ENCODE results near the gene NSUN2.

The NSUN2 gene

GRCh38 chr5:6656680-6657079, 23.8 kb upstream of the NSUN2 start:
- Histone ChIP-seq H3K79me1 (replicated peaks; ENCODE audit: low read length, poor library complexity, severe bottlenecking) (peaks cover 13% of the 10 kb centered on the region), H2BK15ac (ENCODE audit: low read depth, poor library complexity, severe bottlenecking) (no peak overlapping the region), H3K23ac (ENCODE audit: low read length in 2 of 2) (no peak overlapping the region), H3K4me1 (ENCODE audit: control insufficient read depth, insufficient read depth, low read depth, low read length) (peaks cover 5% of the 10 kb centered on the region), H3K18ac (ENCODE audit: low read depth in 1 of 2, low read length in 2 of 2) (no peak overlapping the region), H2AFZ (ENCODE audit: low read depth, low read length) (no peak overlapping the region), H3K9me3 (ENCODE audit: control insufficient read depth, low read length) (peaks cover 24% of the 10 kb centered on the region), H3K4me2 (ENCODE audit: low read length, poor library complexity, severe bottlenecking) (no peak overlapping the region), H4K91ac (ENCODE audit: low read length) (no peak overlapping the region), H3K36me3 (ENCODE audit: control insufficient read depth in 1 of 2, insufficient read depth in 2 of 2, low read depth in 1 of 2, low read length in 2 of 2) (peaks cover 40 to 71% of the 10 kb centered on the region in 2 experiments), H3K27ac (ENCODE audit: low read length, poor library complexity, severe bottlenecking) (no peak overlapping the region), H3K9ac (ENCODE audit: low read length) (no peak overlapping the region), H3K4me3 (ENCODE audit: insufficient read depth in 1 of 2, low read depth in 1 of 2, low read length in 2 of 2) (no peak overlapping the region), H4K8ac (ENCODE audit: low read length) (no peak overlapping the region), H2AK5ac (ENCODE audit: low read length, severe bottlenecking) (no peak overlapping the region), H3K4ac (ENCODE audit: low read depth in 1 of 2, low read length in 2 of 2) (no peak overlapping the region), H3K14ac (ENCODE audit: low read length in 2 of 2) (no peak overlapping the region), H2BK12ac (ENCODE audit: low read length in 2 of 2) (no peak overlapping the region), H2BK120ac (ENCODE audit: low read depth, low read length) (no peak overlapping the region), H2BK5ac (ENCODE audit: low read depth, low read length, poor library complexity, severe bottlenecking) (no peak overlapping the region), H3K27me3 (ENCODE audit: control insufficient read depth in 1 of 2, insufficient read depth in 1 of 2, low read length in 2 of 2) (no peaks in the 10 kb centered on the region)
- DNase-seq: no peak
- 97% methylated on average over 5 of the region's 5 CpGs for WGBS

GRCh38 chr5:6655432-6655831, 22.6 kb upstream of the NSUN2 start:
- Histone ChIP-seq H3K23ac (ENCODE audit: low read length in 2 of 2) (no peak overlapping the region), H2BK120ac (ENCODE audit: low read depth, low read length) (no peak overlapping the region), H3K27me3 (ENCODE audit: control insufficient read depth in 1 of 2, insufficient read depth in 1 of 2, low read length in 2 of 2) (no peaks in the 10 kb centered on the region), H3K9ac (ENCODE audit: low read length) (no peak overlapping the region), H2AFZ (ENCODE audit: low read depth, low read length) (no peak overlapping the region), H2BK5ac (ENCODE audit: low read depth, low read length, poor library complexity, severe bottlenecking) (no peak overlapping the region), H3K27ac (ENCODE audit: low read length, poor library complexity, severe bottlenecking) (no peak overlapping the region), H3K4me2 (ENCODE audit: low read length, poor library complexity, severe bottlenecking) (no peak overlapping the region), H2AK5ac (ENCODE audit: low read length, severe bottlenecking) (no peak overlapping the region), H3K14ac (ENCODE audit: low read length in 2 of 2) (no peak overlapping the region), H3K4ac (ENCODE audit: low read depth in 1 of 2, low read length in 2 of 2) (no peak overlapping the region), H4K8ac (ENCODE audit: low read length) (no peak overlapping the region), H3K4me1 (ENCODE audit: control insufficient read depth, insufficient read depth, low read depth, low read length) (peaks cover 4% of the 10 kb centered on the region), H3K9me3 (ENCODE audit: control insufficient read depth, low read length) (peaks cover 24% of the 10 kb centered on the region), H3K4me3 (ENCODE audit: insufficient read depth in 1 of 2, low read depth in 1 of 2, low read length in 2 of 2) (no peak overlapping the region), H4K91ac (ENCODE audit: low read length) (no peak overlapping the region), H2BK12ac (ENCODE audit: low read length in 2 of 2) (no peak overlapping the region), H3K79me1 (replicated peaks; ENCODE audit: low read length, poor library complexity, severe bottlenecking) (peaks cover 18% of the 10 kb centered on the region), H3K36me3 (ENCODE audit: control insufficient read depth in 1 of 2, insufficient read depth in 2 of 2, low read depth in 1 of 2, low read length in 2 of 2) (peaks cover 40 to 65% of the 10 kb centered on the region in 2 experiments), H3K18ac (ENCODE audit: low read depth in 1 of 2, low read length in 2 of 2) (no peak overlapping the region), H2BK15ac (ENCODE audit: low read depth, poor library complexity, severe bottlenecking) (no peak overlapping the region)
- DNase-seq: no peak
- 96% methylated on average over 8 of the region's 8 CpGs for WGBS

GRCh38 chr5:6652025-6652424, 19.2 kb upstream of the NSUN2 start:
- H3K27ac ChIP-seq (ENCODE audit: low read length, poor library complexity, severe bottlenecking): no peak overlapping the region
- no peak overlapping the region for H2BK120ac ChIP-seq (ENCODE audit: low read depth, low read length)
- no peak overlapping the region for H2AFZ ChIP-seq (ENCODE audit: low read depth, low read length)
- H3K4me2 ChIP-seq (ENCODE audit: low read length, poor library complexity, severe bottlenecking): no peak overlapping the region
- H3K18ac ChIP-seq (ENCODE audit: low read depth in 1 of 2, low read length in 2 of 2): no peak overlapping the region
- H2BK5ac ChIP-seq (ENCODE audit: low read depth, low read length, poor library complexity, severe bottlenecking): no peak overlapping the region
- H3K36me3 ChIP-seq (ENCODE audit: control insufficient read depth in 1 of 2, insufficient read depth in 2 of 2, low read depth in 1 of 2, low read length in 2 of 2): peaks cover 23 to 38% of the 10 kb centered on the region in 2 experiments
- peak overlapping the region in 1 of 2 experiments; percentile 67 for H3K4ac ChIP-seq (ENCODE audit: low read depth in 1 of 2, low read length in 2 of 2)
- no peak overlapping the region for H3K14ac ChIP-seq (ENCODE audit: low read length in 2 of 2)
- DNase-seq: no peak
- H2BK12ac ChIP-seq (ENCODE audit: low read length in 2 of 2): no peak overlapping the region
- peaks cover 25% of the 10 kb centered on the region for H3K79me1 ChIP-seq (replicated peaks; ENCODE audit: low read length, poor library complexity, severe bottlenecking)
- no peak overlapping the region for H3K23ac ChIP-seq (ENCODE audit: low read length in 2 of 2)
- H3K9me3 ChIP-seq (ENCODE audit: control insufficient read depth, low read length): peaks cover 19% of the 10 kb centered on the region
- no peak overlapping the region for H4K8ac ChIP-seq (ENCODE audit: low read length)
- no peak overlapping the region for H3K4me3 ChIP-seq (ENCODE audit: insufficient read depth in 1 of 2, low read depth in 1 of 2, low read length in 2 of 2)
- no peak overlapping the region for H2BK15ac ChIP-seq (ENCODE audit: low read depth, poor library complexity, severe bottlenecking)
- H4K91ac ChIP-seq (ENCODE audit: low read length): no peak overlapping the region
- no peak overlapping the region for H2AK5ac ChIP-seq (ENCODE audit: low read length, severe bottlenecking)
- H3K9ac ChIP-seq (ENCODE audit: low read length): no peak overlapping the region
- WGBS: 89% methylated on average over 5 of the region's 6 CpGs
- H3K27me3 ChIP-seq (ENCODE audit: control insufficient read depth in 1 of 2, insufficient read depth in 1 of 2, low read length in 2 of 2): no peaks in the 10 kb centered on the region
- peaks cover 2% of the 10 kb centered on the region for H3K4me1 ChIP-seq (ENCODE audit: control insufficient read depth, insufficient read depth, low read depth, low read length)

- Histone ChIP-seq H3K4me2 (ENCODE audit: low read length, poor library complexity, severe bottlenecking) (no peak overlapping the region), H3K4me1 (ENCODE audit: control insufficient read depth, insufficient read depth, low read depth, low read length) (peaks cover 2% of the 10 kb centered on the region), H3K9me3 (ENCODE audit: control insufficient read depth, low read length) (no peaks in the 10 kb centered on the region), H3K36me3 (ENCODE audit: control insufficient read depth in 1 of 2, insufficient read depth in 2 of 2, low read depth in 1 of 2, low read length in 2 of 2) (peaks cover 17 to 18% of the 10 kb centered on the region in 2 experiments), H3K27ac (ENCODE audit: low read length, poor library complexity, severe bottlenecking) (no peak overlapping the region), H2BK12ac (ENCODE audit: low read length in 2 of 2) (no peak overlapping the region), H3K23ac (ENCODE audit: low read length in 2 of 2) (no peak overlapping the region), H2AK5ac (ENCODE audit: low read length, severe bottlenecking) (no peak overlapping the region), H2BK120ac (ENCODE audit: low read depth, low read length) (no peak overlapping the region), H4K91ac (ENCODE audit: low read length) (no peak overlapping the region), H3K27me3 (ENCODE audit: control insufficient read depth in 1 of 2, insufficient read depth in 1 of 2, low read length in 2 of 2) (no peaks in the 10 kb centered on the region), H2BK15ac (ENCODE audit: low read depth, poor library complexity, severe bottlenecking) (no peak overlapping the region), H2AFZ (ENCODE audit: low read depth, low read length) (no peak overlapping the region), H3K18ac (ENCODE audit: low read depth in 1 of 2, low read length in 2 of 2) (no peak overlapping the region), H3K4me3 (ENCODE audit: insufficient read depth in 1 of 2, low read depth in 1 of 2, low read length in 2 of 2) (no peak overlapping the region), H3K4ac (ENCODE audit: low read depth in 1 of 2, low read length in 2 of 2) (no peak overlapping the region), H3K9ac (ENCODE audit: low read length) (no peak overlapping the region), H4K8ac (ENCODE audit: low read length) (no peak overlapping the region), H2BK5ac (ENCODE audit: low read depth, low read length, poor library complexity, severe bottlenecking) (no peak overlapping the region), H3K79me1 (replicated peaks; ENCODE audit: low read length, poor library complexity, severe bottlenecking) (peaks cover 29% of the 10 kb centered on the region), H3K14ac (ENCODE audit: low read length in 2 of 2) (no peak overlapping the region)
- WGBS: 100% methylated on average over 5 of the region's 9 CpGs
- no peak for DNase-seq
Measured at GRCh38 chr5:6649681-6650080, 16.8 kb upstream of the NSUN2 start.

Data from mesenchymal stem cell (in vitro differentiated cells and primary cell).